ENCODE measurements around the gene RHEB. TPM values are rescaled to one million over a fixed set of nuclear protein-coding genes. Genes with fewer than 3 reads are reported as not detected.

The RHEB gene
- total RNA-seq, 2 experiments from 2014 or later = 57.6 to 93.2 TPM

- no peak for DNase-seq (ENCODE audit: low spot score)
Measured at GRCh38 chr7:151431768-151432311, 87.9 kb downstream of the RHEB start.

GRCh38 chr7:151431281-151431767 is 88.4 kb downstream of the RHEB start:
- no peaks in the 10 kb centered on the region for H3K79me2 ChIP-seq (ENCODE audit: insufficient read depth, low read depth, low read length)
- H3K9me3 ChIP-seq (ENCODE audit: low read length) = no peaks in the 10 kb centered on the region
- DNase-seq (ENCODE audit: low spot score) = no peak
- H3K27ac ChIP-seq (ENCODE audit: low read depth, low read length, poor library complexity, severe bottlenecking) = no peak overlapping the region
- H3K4me1 ChIP-seq (ENCODE audit: insufficient read depth, low read length, poor library complexity, severe bottlenecking) = peaks cover 13% of the 10 kb centered on the region
- no peaks in the 10 kb centered on the region for H4K20me1 ChIP-seq (ENCODE audit: insufficient read depth, low read length)
- BruUV-seq (replicated peaks) = no TSS peak
- H3K36me3 ChIP-seq (ENCODE audit: insufficient read depth, low read length) = no peaks in the 10 kb centered on the region
- TF ChIP-seq CTCF (conservative IDR thresholded peaks at IDR 0.05; ENCODE audit: low read length) (no peak), EZH2phosphoT487 (IDR thresholded peaks at IDR 0.05; ENCODE audit: borderline replicate concordance, low read depth, low read length) (no peak)
- H3K9me2 ChIP-seq (ENCODE audit: insufficient read depth, low read length) = no peaks in the 10 kb centered on the region
- CTCF ChIA-PET (ENCODE audit: unreplicated experiment) = no interaction called here
- no peak overlapping the region for H3K4me2 ChIP-seq (ENCODE audit: low read length)
- H2AFZ ChIP-seq (ENCODE audit: low read length) = no peak overlapping the region
- POLR2A ChIA-PET = no interaction called here
- intact Hi-C loops (cut with micrococcal nuclease; ENCODE audit: unreplicated experiment) = no loop called here
- no peak overlapping the region for H3K4me3 ChIP-seq (ENCODE audit: low read depth, low read length, poor library complexity, severe bottlenecking)

More at GRCh38 chr7:151431768-151432311, 87.9 kb downstream of the RHEB start:
- TF ChIP-seq EZH2phosphoT487 (IDR thresholded peaks at IDR 0.05; ENCODE audit: borderline replicate concordance, low read depth, low read length) (no peak), CTCF (conservative IDR thresholded peaks at IDR 0.05; ENCODE audit: low read length) (no peak)
- intact Hi-C loops (cut with micrococcal nuclease; ENCODE audit: unreplicated experiment) = no loop called here
- POLR2A ChIA-PET = no interaction called here
- Histone ChIP-seq H2AFZ (ENCODE audit: low read length) (no peak overlapping the region), H3K36me3 (ENCODE audit: insufficient read depth, low read length) (no peaks in the 10 kb centered on the region), H3K4me2 (ENCODE audit: low read length) (no peak overlapping the region), H3K27ac (ENCODE audit: low read depth, low read length, poor library complexity, severe bottlenecking) (no peak overlapping the region), H4K20me1 (ENCODE audit: insufficient read depth, low read length) (no peaks in the 10 kb centered on the region), H3K9me3 (ENCODE audit: low read length) (no peaks in the 10 kb centered on the region), H3K9me2 (ENCODE audit: insufficient read depth, low read length) (no peaks in the 10 kb centered on the region), H3K79me2 (ENCODE audit: insufficient read depth, low read depth, low read length) (no peaks in the 10 kb centered on the region), H3K4me3 (ENCODE audit: low read depth, low read length, poor library complexity, severe bottlenecking) (no peak overlapping the region), H3K4me1 (ENCODE audit: insufficient read depth, low read length, poor library complexity, severe bottlenecking) (peaks cover 13% of the 10 kb centered on the region)
- no TSS peak for BruUV-seq (replicated peaks)
- CTCF ChIA-PET (ENCODE audit: unreplicated experiment) = no interaction called here

- Histone ChIP-seq H3K4me2 (ENCODE audit: low read length) (no peak overlapping the region), H3K4me1 (ENCODE audit: insufficient read depth, low read length, poor library complexity, severe bottlenecking) (peaks cover 13% of the 10 kb centered on the region), H3K79me2 (ENCODE audit: insufficient read depth, low read depth, low read length) (no peaks in the 10 kb centered on the region), H3K27ac (ENCODE audit: low read depth, low read length, poor library complexity, severe bottlenecking) (no peak overlapping the region), H3K36me3 (ENCODE audit: insufficient read depth, low read length) (no peaks in the 10 kb centered on the region), H2AFZ (ENCODE audit: low read length) (no peak overlapping the region), H3K9me2 (ENCODE audit: insufficient read depth, low read length) (no peaks in the 10 kb centered on the region), H3K9me3 (ENCODE audit: low read length) (no peaks in the 10 kb centered on the region), H3K4me3 (ENCODE audit: low read depth, low read length, poor library complexity, severe bottlenecking) (no peak overlapping the region), H4K20me1 (ENCODE audit: insufficient read depth, low read length) (no peaks in the 10 kb centered on the region)
- TF ChIP-seq CTCF (conservative IDR thresholded peaks at IDR 0.05; ENCODE audit: low read length) = no peak
- TF ChIP-seq EZH2phosphoT487 (IDR thresholded peaks at IDR 0.05; ENCODE audit: borderline replicate concordance, low read depth, low read length) = no peak
- DNase-seq (ENCODE audit: low spot score) = no peak
- ChIA-PET POLR2A (interaction anchor here (0.6 kb wide), 1 partner anchor 13 kb away, joined by 4 read pairs; no protein-coding TSS in a partner anchor), CTCF (ENCODE audit: unreplicated experiment) (no interaction called here)
- no TSS peak for BruUV-seq (replicated peaks)
- intact Hi-C loops (cut with micrococcal nuclease; ENCODE audit: unreplicated experiment) = no loop called here
Measured at GRCh38 chr7:151430391-151431205, 89.1 kb downstream of the RHEB start.

All from OCI-LY7 (cell line).